ENCODE results near the gene SENP6. TPM values are rescaled to one million over a fixed set of nuclear protein-coding genes. Genes with fewer than 3 reads are reported as not detected.

Gene SENP6
- total RNA-seq, 1 experiment from 2014 or later, result 94.9 TPM

DNA sequence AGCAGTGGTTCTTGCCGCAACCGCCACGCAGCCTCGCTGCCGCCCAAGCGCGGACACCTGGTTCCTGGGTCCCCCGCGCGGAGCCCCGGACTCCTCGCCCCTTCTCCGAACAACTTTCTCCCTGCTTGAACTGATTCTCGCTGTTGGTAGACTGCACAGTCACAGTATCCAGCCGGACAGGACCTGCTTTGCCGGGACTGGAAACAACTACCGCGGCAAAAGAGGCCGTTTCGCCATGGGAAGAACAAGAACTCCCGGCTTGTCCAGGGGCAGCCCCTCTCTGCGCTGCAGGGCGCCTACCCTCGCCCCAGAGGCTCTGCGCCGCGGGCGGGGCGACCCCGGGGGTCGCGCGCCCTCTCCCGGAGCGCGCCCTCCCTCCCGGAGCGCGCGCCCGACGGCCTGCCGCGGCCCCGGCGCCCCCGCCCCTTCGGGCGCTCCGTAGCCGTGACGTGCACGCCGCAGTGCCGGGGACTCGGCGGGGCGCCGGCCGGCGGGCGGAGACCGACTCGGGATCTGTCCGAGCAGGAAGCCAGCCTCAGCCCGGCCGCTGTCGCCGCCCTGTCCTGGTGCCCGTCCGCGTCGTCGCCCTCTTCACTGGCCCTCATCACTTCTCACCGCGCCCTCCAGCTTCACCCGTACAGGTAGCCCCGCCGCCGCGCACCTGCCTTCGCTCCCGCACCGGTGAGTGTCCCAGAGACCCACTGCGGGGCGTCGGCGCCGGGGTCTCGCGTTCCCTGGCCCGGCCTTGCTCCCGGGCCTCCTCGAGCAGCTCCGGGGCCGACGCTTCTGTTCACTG lies 147.3 kb downstream of the SENP6 start, which contains the start of gene MYO6:
MYO6 (plus strand) TSS at position 497 of the 796 bp plus-strand sequence. CDS start 68,309 bp downstream, outside the sequence.
- TF ChIP-seq, protein P1, sequence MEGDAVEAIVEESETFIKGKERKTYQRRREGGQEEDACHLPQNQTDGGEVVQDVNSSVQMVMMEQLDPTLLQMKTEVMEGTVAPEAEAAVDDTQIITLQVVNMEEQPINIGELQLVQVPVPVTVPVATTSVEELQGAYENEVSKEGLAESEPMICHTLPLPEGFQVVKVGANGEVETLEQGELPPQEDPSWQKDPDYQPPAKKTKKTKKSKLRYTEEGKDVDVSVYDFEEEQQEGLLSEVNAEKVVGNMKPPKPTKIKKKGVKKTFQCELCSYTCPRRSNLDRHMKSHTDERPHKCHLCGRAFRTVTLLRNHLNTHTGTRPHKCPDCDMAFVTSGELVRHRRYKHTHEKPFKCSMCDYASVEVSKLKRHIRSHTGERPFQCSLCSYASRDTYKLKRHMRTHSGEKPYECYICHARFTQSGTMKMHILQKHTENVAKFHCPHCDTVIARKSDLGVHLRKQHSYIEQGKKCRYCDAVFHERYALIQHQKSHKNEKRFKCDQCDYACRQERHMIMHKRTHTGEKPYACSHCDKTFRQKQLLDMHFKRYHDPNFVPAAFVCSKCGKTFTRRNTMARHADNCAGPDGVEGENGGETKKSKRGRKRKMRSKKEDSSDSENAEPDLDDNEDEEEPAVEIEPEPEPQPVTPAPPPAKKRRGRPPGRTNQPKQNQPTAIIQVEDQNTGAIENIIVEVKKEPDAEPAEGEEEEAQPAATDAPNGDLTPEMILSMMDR (IDR thresholded peaks at IDR 0.05; ENCODE audit: insufficient read depth in 1 of 2, low read depth in 1 of 2, low read length in 1 of 2, severe bottlenecking in 1 of 2, unreplicated experiment in 1 of 2), result no peak
- H3K9me3 ChIP-seq, result no peaks in the 10 kb centered on the region
- peak within 1 kb of the TSS; percentile 97 for H3K4me3 ChIP-seq (ENCODE audit: low read depth, low read length)
- H3K4me1 ChIP-seq, result peaks cover 24% of the 10 kb centered on the region
- intact Hi-C loops (cut with micrococcal nuclease; ENCODE audit: unreplicated experiment), result loop anchor here (1.0 kb wide), 1 partner anchor 100 kb away; no protein-coding TSS in a partner anchor
- BruUV-seq (replicated peaks), result no TSS peak
- no peaks in the 10 kb centered on the region for H3K36me3 ChIP-seq (ENCODE audit: control insufficient read depth, insufficient read depth, low read length)
- Mint-ChIP-seq H3K27me3 (ENCODE audit: insufficient read depth, unreplicated experiment) (no peaks in the 10 kb centered on the region), H3K4me1 (ENCODE audit: low read depth, unreplicated experiment) (peaks cover 7% of the 10 kb centered on the region), H3K27ac (ENCODE audit: unreplicated experiment) (peak within 1 kb of the TSS; percentile 85), H3K9me3 (ENCODE audit: unreplicated experiment) (no peaks in the 10 kb centered on the region), H3K4me3 (ENCODE audit: unreplicated experiment) (peak within 1 kb of the TSS; percentile 89), H3K36me3 (ENCODE audit: insufficient read depth, unreplicated experiment) (peaks cover 25% of the 10 kb centered on the region)
- ChIA-PET POLR2A (interaction anchor here (0.5 kb wide), 1 partner anchor 90 kb away, joined by 3 read pairs; no protein-coding TSS in a partner anchor), CTCF (no interaction called here)
- no peaks in the 10 kb centered on the region for H3K27me3 ChIP-seq (replicated peaks; ENCODE audit: control insufficient read depth, insufficient read depth, low read length)
- peak; percentile 82 to 89 for DNase-seq

DNA sequence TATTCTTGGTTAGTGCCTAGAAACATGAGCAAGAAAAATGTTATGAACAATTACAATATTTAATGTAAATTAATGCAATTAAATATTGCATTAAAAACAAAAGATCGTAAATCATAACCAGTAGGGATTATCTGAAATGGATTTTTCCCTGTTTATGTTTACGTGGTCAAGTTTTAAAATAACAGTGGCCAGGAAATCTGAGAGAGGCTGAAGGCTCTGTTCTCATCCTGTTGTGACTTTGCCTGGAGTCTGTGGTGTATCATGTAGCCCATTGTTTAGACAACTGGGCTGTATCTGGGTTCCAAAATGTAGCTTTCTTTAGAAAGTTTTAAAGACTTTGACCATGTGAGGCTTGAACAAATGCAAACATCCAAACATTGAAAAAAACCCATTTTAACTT lies 149.8 kb downstream of the SENP6 start:
- Mint-ChIP-seq H3K4me3 (ENCODE audit: unreplicated experiment) (peak overlapping the region; percentile 89), H3K4me1 (ENCODE audit: low read depth, unreplicated experiment) (peaks cover 7% of the 10 kb centered on the region), H3K27me3 (ENCODE audit: insufficient read depth, unreplicated experiment) (no peaks in the 10 kb centered on the region), H3K9me3 (ENCODE audit: unreplicated experiment) (no peaks in the 10 kb centered on the region), H3K36me3 (ENCODE audit: insufficient read depth, unreplicated experiment) (peaks cover 31% of the 10 kb centered on the region), H3K27ac (ENCODE audit: unreplicated experiment) (no peak overlapping the region)
- no peak for DNase-seq
- TF ChIP-seq, protein P1 (IDR thresholded peaks at IDR 0.05; ENCODE audit: insufficient read depth in 1 of 2, low read depth in 1 of 2, low read length in 1 of 2, severe bottlenecking in 1 of 2, unreplicated experiment in 1 of 2), result no peak
- POLR2A ChIA-PET, result no interaction called here
- Histone ChIP-seq H3K27me3 (replicated peaks; ENCODE audit: control insufficient read depth, insufficient read depth, low read length) (no peaks in the 10 kb centered on the region), H3K36me3 (ENCODE audit: control insufficient read depth, insufficient read depth, low read length) (no peaks in the 10 kb centered on the region), H3K4me1 (peaks cover 24% of the 10 kb centered on the region), H3K9me3 (no peaks in the 10 kb centered on the region), H3K4me3 (ENCODE audit: low read depth, low read length) (no peak overlapping the region)
- CTCF ChIA-PET, result no interaction called here
- no TSS peak for BruUV-seq (replicated peaks)
- intact Hi-C loops (cut with micrococcal nuclease; ENCODE audit: unreplicated experiment), result no loop called here

DNA sequence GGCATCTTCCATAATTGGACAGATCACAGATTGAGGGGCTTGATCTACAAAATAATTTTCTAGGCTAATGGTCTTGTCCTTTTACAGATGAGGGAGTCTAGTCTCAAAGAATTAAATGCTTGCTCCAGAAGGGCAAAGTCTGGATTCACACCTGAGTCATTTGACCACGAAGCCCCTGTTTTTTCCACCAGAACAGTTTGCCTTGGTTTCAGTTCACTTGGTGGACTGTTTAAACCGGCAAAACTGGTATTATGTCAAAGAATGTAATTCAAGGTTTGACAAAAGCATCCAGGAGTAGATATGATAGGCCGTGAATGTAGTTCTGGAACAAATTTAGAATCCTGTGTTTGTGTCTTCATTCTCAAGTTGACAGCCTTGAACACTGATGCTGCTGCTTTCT lies 150.7 kb downstream of the SENP6 start:
- H3K4me3 ChIP-seq (ENCODE audit: low read depth, low read length), result no peak overlapping the region
- Mint-ChIP-seq H3K27me3 (ENCODE audit: insufficient read depth, unreplicated experiment) (no peaks in the 10 kb centered on the region), H3K4me3 (ENCODE audit: unreplicated experiment) (peak overlapping the region; percentile 51), H3K4me1 (ENCODE audit: low read depth, unreplicated experiment) (peaks cover 6% of the 10 kb centered on the region), H3K36me3 (ENCODE audit: insufficient read depth, unreplicated experiment) (peaks cover 28% of the 10 kb centered on the region), H3K9me3 (ENCODE audit: unreplicated experiment) (no peaks in the 10 kb centered on the region), H3K27ac (ENCODE audit: unreplicated experiment) (no peak overlapping the region)
- intact Hi-C loops (cut with micrococcal nuclease; ENCODE audit: unreplicated experiment), result no loop called here
- H3K27me3 ChIP-seq (replicated peaks; ENCODE audit: control insufficient read depth, insufficient read depth, low read length), result no peaks in the 10 kb centered on the region
- TF ChIP-seq, protein P1 (IDR thresholded peaks at IDR 0.05; ENCODE audit: insufficient read depth in 1 of 2, low read depth in 1 of 2, low read length in 1 of 2, severe bottlenecking in 1 of 2, unreplicated experiment in 1 of 2), result no peak
- POLR2A ChIA-PET, result no interaction called here
- H3K9me3 ChIP-seq, result no peaks in the 10 kb centered on the region
- no peaks in the 10 kb centered on the region for H3K36me3 ChIP-seq (ENCODE audit: control insufficient read depth, insufficient read depth, low read length)
- DNase-seq, result peak; percentile 47 to 50
- CTCF ChIA-PET, result no interaction called here
- H3K4me1 ChIP-seq, result peaks cover 24% of the 10 kb centered on the region
- no TSS peak for BruUV-seq (replicated peaks)

Measured in Caco-2 (cell line).